GM18520 (cell line): ENCODE data around the gene RANBP3L.
"Not testable (repeated sequence)": the region's sequence is repeated elsewhere in the genome, so short reads cannot be mapped to it uniquely, and the experiment has no call there.

Source experiments
- ATAC-seq: cut with Tn5 transposase; IDR thresholded peaks from one replicate; pipeline ENCODE4 v1.9.1; 2021; ENCODE audit not compliant: unreplicated experiment

The RANBP3L gene, protein sequence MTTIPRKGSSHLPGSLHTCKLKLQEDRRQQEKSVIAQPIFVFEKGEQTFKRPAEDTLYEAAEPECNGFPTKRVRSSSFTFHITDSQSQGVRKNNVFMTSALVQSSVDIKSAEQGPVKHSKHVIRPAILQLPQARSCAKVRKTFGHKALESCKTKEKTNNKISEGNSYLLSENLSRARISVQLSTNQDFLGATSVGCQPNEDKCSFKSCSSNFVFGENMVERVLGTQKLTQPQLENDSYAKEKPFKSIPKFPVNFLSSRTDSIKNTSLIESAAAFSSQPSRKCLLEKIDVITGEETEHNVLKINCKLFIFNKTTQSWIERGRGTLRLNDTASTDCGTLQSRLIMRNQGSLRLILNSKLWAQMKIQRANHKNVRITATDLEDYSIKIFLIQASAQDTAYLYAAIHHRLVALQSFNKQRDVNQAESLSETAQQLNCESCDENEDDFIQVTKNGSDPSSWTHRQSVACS

DNA sequence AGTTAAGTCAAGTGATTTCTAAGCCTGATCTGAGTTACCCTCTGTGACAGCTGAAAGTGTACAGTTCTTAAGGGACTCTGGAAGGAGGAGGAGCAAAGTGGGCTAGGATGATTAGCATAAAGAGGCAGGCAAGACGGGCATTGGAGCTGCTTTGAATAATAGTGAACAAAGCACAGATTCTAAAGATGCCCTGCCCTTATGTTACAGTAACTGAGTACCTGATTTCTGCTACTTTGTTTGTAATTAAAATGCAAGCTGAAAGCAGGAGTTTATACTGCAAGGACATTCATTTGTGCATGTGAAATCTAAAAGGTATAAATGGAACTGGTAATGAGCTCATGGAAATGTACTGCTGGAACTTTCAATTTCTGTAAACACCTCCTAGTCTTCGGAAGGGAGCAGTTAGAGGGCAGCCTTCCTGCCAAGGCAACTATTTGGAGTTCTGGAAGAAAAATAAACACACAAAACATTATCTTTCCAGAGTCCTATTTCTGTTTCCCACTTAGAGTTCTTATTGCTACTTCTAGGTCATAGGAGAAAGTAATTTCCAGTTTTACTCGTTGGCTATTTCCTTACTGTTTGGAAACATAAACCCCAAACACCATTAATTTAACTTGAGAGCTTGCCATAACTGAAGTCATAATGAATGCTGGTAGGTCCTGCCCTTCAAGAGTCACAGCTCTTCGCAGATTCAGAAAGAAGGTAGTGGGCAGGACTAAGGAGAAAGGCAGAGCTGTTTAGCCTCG is at the start of gene RANBP3L:
RANBP3L (minus strand) TSS at position 45 of the 746 bp plus-strand sequence. CDS start 486 bp downstream, outside the sequence.
- ATAC-seq: no peak

DNA sequence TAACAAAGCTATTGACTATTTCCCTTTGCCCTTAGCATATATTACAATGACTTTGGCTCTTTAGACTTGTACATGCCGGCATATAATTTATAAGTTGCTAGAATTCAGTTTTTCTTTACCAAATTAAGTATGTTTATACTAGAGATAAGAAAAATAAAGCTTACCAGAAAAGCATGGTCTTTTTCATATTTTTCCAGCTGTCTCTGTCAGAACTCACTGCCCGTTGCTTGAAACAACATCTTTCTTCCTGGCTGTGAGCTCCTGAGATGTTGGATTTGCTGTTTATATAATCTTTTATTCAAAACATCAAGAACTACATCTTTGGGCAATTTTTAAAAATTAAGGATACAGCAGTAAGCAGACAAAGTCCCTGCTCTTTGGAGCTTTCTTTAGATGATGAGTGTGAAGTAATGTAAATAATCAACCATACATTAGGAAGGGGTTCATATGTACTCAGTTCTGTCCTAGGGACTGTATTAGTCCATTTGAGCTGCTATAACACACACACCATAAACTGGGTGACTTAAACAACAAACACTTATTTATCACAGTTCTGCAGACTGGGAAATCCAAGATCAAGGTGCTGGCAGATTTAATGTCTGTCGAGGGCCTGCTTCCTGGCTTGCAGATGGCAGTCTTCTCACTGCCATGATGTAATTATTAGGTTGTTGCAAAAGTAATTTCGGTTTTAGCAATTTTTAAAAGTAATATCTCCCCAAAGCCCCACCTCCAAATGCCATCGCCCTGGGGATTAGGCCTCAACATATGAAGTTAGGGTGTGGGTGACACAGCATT is 45.4 kb upstream of the RANBP3L start:
- ATAC-seq: no peak

DNA sequence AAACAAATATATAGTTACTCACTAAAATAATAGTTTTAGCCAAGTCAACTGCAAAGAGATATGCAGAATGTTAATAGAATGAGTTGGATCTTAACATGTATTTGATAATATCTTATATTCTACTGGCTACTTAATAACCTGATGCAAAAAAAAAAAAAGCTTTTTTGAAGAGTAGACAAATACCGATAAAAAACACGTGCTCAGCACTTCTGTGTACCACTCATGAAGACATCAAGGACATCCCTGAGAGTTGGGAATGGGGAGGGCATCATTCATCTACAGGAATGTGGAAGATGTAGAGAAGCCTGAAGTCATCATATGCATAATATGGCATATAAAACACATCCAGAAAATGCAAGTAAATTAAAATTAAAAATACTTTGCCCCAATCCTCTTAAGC is 43.2 kb upstream of the RANBP3L start:
- no peak for ATAC-seq

DNA sequence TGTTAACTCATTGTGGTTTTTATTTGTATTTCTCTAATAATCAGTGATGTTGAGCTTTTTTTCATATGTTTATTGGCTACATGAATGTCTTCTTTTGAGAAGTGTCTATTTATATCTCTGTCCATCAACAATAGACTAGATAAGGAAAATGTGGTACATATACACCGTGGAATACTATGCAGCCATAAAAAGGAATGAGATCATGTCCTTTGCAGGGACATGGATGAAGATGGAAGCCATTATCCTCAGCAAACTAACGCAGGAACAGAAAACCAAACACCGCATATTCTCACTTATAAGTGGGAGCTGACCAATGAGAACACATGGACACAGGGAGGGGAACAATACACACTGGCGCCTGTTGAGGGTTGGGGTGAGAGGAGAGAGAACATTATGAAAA is 40.0 kb upstream of the RANBP3L start:
- not testable (repeated sequence) for ATAC-seq

DNA sequence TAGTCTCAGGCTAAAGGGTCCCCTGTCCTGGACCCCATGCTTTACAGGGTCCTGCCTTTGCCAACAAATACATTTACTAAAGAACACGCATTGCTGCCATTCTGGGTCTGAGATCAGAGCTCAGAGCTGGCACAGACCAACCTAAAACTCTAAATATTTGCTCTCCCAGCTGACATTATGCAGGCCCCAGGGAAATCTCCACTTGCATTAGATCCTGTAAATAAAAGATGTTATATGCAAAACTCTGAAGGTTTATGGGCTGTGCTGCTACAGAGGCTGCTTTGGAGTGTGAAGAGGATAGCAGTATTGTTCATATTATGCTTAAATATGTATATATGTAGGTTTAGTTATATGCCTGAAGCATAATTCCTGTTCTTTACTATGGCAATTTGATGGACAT is 35.9 kb upstream of the RANBP3L start:
- no peak for ATAC-seq

DNA sequence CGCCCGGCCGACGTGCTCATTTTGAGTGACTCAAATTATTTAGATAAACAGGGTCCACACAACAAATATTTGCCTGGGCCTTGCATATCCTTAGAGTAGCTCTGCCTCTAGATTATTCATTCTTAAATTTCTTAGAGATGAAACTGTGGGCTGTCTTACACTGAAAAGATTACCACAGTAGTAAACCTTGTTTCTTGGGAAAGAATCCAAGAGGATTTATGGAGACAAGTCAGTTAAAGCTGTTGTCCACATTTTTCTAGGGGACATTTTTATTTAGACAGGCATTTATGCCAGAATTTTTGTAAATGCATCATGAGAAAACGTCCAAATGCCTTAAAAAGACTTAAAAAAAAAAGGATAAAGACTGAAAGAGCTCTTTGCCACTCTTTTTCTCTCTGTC is 32.6 kb upstream of the RANBP3L start:
- ATAC-seq: no peak

DNA sequence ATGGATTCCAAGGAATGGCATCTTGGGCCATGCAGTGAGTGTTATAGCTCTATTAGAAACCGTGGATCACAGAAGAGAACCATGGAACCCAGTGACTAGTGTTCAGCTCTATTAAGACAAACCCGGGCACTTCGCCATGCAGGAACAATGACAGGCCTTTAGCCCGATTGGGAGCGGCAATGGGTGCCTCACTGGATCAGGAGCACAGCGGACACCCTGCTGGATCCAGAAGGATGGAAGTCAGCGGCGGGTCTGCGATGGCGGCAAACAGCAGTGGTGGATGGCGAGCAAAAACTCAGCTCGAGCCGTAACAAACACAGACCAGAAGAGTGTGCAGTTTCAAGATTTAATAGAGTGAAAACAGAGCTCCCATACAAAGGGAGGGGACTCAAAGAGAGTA is 31.0 kb upstream of the RANBP3L start:
- not testable (repeated sequence) for ATAC-seq

DNA sequence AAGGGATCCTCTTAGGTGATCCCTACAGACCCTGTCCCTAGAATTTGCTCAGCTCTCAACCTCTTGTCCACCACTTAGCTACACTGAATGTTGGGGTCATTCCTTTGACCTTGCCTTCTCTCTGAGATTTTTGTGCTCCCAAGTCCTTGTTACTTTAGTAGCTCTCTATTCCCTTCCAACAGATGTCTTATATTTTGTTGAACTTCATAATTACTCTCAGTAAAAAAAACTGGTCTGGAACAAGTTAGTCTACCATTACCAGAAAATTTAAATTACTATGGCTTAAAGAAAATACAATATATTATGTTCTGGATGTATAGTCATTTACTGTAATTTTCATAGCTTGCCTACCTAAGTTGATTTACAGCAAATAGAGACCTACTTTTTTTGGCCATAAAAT is 23.5 kb upstream of the RANBP3L start:
- no peak for ATAC-seq

DNA sequence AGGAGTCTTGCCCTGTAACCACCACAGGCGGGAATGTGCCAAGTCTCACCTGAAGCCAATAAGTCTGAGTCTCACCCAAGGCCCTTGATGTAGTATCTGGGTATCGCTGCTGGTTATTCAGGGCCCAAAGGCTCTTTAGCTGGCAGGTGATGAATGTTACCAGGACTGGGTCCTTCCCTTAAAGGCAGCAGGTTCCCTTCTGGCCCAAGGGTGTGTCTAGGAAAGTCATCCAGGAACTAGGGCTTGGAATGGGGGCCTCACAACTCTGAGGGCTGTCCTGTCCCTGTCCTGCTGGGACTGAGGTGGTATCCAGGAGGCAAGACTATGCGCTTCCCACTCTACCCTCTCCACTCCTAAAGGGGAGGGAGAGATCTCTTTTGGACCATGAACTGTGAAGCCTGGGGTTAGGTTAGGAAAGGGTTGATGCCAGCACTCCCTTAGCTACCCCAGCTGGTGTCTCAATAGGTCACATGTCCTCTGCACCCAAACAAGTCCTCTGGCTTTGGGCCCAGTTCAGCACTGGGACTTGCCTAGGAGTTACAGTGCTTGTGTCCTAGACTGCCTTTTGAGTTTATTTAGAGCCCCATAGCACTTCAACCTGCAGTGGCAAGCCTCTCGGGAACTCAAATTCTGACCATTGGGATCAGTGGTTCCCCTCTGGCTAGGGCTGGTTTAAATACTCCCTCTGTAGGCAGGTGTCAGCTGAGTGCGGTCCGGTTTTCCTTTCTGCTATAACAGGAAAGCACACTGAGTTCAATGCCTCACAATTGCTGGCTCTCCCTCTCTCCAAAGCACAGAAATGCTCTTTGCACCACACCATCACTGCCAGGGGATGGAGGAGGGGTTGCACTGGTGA is 22.5 kb upstream of the RANBP3L start:
- no peak for ATAC-seq

DNA sequence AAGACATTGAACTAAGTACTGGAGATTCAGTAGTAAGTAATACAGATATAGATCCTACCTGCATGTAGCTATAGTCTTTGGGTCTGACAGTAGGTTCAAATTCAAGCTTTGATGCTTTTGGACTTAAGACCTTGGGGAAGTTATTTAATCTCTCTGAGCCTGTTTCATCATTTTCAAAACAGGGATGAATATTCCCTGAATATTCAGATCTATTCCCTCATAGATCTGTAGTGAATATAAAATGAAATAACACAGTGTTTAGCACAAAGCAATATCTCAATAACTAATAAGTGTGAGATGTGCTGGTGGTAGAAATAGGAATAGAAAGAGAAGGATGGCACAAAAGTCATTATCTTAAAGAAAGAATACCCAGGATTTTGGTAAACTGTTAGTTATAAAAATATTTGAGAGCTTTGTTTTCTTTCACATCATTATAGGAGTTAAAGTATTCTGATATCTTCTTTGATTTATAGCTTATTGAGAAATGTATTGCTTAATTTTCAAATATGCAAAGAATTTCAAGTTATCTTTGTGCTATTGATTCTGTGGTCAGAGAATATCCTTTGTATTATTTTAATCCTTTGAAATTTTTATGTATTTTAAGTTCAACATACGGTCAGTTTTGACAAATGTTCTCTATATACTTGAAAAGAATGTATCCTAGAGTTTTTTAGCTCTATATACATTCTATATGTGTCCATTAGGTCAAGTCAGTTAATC is 11.4 kb upstream of the RANBP3L start:
- ATAC-seq: no peak

DNA sequence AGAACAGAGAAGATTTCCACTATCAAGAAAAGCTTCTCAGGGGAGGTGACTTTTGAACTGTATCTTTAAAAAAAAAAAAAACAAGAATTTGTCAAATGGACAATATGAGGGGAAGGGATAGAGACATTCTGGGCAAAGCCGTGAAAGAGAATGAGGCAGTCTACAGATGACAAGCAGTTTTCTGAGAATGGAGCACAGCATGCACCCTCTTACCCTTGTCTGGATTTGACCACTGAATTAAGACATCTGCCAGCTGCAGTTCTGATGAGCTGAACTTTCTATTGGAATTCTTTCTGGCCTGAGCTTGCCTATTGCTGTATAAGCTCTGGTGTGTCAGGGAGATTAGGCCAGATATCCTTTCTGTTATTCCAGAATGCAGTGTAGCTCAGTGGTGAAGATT is 10.3 kb upstream of the RANBP3L start:
- no peak for ATAC-seq

DNA sequence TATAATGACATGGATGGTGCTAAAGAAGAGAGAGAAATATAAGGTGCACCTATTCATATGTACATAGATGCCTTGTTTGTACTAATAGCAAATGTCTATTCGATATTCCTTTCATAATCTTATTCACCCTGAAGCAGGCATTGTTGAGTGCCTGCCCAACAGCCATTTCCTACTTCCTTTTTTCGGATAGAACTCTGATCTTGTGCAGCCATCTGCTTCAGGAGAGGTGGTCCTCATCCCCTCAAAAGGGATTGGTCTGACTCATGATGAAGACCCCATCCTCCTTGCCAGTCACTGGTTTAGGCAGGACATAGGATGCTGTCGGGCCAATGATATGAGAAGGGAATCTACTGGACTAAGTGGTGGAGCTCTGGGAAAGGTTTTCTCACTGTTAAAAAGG is 8.4 kb upstream of the RANBP3L start:
- no peak for ATAC-seq

DNA sequence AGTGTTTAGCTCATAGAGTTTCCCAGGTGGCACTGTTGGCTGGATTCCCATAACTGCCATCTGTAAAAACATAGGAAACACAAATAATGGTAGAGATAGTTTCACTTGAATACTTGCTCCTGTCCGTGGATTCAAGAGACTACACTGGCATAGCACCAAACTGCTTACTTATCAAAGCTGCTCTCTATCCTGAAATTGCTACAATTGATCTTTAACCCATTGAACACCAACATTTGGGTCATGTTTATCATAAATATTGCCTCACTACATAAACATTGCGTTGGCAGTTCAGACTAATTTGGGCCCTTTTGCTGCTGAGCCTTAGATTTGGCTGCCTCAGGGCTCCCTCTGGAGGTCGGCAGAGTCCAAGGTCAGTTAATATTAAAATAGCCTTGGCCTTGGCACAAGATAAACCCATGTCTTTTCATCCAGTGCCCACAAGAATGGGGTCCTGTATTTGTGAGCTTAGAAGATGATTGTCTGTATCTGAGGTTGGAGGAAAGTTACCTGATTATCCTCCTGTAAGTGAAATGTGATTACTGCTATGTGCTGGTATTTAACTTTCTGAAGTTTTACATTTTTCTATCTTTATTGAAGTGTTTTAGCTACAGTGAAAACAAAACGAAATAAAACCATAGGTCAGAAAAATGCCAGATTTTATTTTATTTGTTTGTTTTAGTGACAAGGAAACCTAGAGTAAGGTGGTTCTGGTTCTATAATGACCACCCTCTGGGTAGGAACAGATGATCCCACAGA is 4.0 kb upstream of the RANBP3L start:
- no peak for ATAC-seq

DNA sequence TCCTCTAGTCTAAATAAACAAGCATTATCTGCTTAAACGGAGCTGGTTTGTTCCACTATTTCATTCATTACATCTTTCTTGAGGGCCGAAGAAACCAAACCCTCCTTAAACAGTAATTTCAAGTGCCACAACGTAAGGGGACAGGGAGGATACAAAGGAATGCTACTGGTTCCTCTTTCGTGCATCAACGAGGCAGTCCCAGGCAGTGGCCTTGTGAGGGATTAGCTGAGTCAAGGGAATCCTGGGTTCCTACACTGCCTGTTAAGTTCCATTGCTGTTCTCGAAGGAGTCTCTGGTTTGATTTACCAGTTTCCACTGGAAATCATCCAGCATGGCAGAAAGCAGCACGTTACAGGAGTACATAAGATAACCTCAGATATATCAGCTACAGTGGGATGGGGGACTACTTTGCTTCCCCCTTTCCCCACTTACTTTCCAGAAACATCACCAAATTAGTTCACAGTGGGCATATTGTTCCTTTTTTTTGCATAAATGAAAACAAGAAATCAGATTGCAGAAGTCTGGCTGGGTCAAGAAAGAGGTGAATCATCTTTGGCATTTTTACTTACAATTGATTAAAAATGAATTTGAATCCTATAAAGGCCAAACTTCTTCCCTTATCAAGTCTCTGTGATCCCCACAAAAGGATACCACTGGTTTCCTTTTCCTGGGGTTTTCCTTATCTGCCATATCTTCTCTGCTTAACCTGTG is 2.5 kb upstream of the RANBP3L start:
- ATAC-seq: no peak

DNA sequence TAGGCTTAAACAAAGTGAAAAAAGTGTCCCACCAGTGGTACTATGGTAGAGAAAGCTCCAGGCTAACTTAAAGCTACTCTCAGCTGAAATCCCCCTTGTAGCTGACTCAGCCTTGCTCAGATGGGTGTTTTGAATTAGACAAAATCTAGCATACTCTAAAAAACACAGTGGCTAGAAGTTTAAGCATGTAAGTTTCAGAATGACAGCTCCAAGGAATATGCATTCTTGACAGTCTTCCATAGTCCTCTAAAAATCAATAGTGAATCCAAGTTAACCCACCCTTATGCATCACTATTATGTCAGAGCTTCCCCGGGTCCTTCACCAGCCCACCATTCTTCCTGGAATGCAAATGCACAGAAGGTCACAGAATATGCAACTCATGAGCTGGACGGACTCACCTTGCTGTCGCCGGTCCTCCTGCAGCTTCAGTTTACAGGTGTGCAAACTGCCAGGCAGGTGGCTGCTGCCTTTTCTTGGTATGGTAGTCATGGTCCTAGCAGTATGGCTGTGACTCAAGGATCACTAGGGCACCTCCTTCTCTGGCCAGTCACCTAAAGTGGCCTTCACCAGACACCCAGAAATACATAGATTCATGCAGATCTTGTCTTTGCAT is 668 bp downstream of the RANBP3L start:
- ATAC-seq: no peak

DNA sequence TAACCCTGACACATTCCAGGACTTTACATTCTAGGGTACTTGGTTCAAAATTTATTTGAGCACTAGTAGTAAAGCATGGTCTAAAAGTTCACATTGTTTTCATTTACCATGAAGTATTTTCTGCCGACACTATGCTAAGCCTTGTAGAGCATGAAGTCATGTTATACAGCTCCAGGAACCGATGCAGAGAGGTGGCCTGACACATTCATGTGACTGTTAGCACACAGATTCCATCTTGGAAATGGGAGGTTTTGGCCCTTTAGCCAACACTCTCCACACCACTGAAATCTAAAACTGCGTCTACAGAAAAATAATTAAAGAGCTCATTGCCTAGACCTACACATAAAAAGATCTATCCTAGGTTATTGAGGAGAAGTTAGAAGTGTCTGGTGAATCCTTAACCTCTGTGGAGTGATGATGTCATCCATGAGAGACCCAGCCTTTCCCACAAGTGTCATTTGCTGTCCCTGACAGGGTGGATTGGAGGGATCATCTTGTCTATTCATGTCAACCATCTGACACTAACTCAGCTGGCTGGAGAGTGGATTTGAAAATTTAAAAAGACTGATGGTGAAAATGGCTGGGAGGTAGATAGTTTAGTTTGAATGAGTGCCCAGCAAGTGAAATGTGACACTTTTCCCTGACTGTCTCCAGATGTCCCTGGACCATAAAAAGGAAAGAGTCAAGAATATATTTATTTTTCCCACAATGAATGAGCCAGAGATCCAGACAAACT is 1.3 kb downstream of the RANBP3L start:
- no peak for ATAC-seq

DNA sequence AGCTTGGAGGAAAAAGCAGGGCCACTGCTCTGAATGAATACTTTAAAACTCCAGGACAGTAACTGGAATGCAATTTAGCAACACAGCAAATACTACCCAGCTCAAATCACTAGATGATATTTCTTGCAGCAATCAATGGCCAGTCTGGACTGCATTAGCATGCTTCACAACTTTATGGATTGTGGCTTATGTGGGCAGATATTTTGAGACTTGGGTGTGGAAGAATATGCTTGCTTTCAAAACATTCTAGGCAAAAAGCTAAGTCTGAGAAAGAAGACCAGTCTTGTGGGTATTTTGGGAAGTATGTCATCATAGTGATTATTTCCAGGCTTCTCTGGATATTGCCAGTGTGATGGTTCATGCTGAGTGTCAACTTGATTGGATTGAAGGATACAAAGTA is 3.1 kb downstream of the RANBP3L start:
- ATAC-seq: no peak
